ENCODE data around the gene RNF31.

DNA sequence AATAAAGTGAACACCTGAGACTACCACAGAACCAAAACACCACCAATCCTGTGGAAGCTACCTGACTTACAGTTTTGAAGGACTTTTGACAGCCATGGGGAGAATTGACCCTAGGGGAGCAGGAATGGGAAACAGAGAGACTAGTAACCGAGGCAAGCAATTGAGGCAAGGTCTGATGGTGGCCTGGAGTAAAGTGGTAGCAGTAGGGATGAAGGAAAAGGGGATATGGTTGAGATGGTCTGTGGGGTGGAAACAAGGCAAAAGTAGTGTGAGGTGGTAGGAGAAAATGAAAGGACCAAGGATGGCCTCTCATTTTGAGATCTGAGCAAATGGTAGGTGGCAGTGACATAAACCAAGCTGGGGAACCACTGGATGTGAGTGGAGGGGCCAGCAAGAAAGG, 9.5 kb downstream of the RNF31 start:
- no peak for TF ChIP-seq EZH2phosphoT487 (IDR thresholded peaks at IDR 0.05; ENCODE audit: low read depth)
- TF ChIP-seq, protein P1, sequence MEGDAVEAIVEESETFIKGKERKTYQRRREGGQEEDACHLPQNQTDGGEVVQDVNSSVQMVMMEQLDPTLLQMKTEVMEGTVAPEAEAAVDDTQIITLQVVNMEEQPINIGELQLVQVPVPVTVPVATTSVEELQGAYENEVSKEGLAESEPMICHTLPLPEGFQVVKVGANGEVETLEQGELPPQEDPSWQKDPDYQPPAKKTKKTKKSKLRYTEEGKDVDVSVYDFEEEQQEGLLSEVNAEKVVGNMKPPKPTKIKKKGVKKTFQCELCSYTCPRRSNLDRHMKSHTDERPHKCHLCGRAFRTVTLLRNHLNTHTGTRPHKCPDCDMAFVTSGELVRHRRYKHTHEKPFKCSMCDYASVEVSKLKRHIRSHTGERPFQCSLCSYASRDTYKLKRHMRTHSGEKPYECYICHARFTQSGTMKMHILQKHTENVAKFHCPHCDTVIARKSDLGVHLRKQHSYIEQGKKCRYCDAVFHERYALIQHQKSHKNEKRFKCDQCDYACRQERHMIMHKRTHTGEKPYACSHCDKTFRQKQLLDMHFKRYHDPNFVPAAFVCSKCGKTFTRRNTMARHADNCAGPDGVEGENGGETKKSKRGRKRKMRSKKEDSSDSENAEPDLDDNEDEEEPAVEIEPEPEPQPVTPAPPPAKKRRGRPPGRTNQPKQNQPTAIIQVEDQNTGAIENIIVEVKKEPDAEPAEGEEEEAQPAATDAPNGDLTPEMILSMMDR (IDR thresholded peaks at IDR 0.05; ENCODE audit: low read depth, low read length) = no peak

Data from OCI-LY3 (cell line).